Natural killer cell (primary cell): Measurements from ENCODE around the gene AUTS2. TPM values are rescaled to one million over a fixed set of nuclear protein-coding genes. Genes with fewer than 3 reads are reported as not detected.

Experiments used
- ATAC-seq, 3 donors: fragments of 150-1000 bp in 2 of 3; fragments of 200-7000 bp in 1 of 3; cut with Tn5 transposase; 1 replicate in 1 of 3; 2 replicates in 2 of 3; pipeline ENCODE4 v1.10.0; 2021; ENCODE audit warnings: mild to moderate bottlenecking in 2 of 3, moderate library complexity in 2 of 3
- DNase-seq, 2 donors: peaks; one replicate each; pipeline versions ENCODE4 v3.0.0 to v3.0.0-alpha.2; 2013 to 2021; ENCODE audit warnings: mixed read lengths in 1 of 2
- H3K27ac ChIP-seq: one replicate; pipeline ENCODE4 v1.5.1; 2013; ENCODE audit warnings: mild to moderate bottlenecking, low read length
- H3K27me3 ChIP-seq: one replicate; pipeline ENCODE4 v1.6.1; 2013; ENCODE audit warnings: low read length; ENCODE audit not compliant: control insufficient read depth, insufficient read depth
- H3K36me3 ChIP-seq: one replicate; pipeline ENCODE4 v1.6.1; 2013; ENCODE audit warnings: low read length; ENCODE audit not compliant: control insufficient read depth, insufficient read depth
- H3K4me1 ChIP-seq: one replicate; pipeline ENCODE4 v1.6.1; 2013; ENCODE audit warnings: low read length; ENCODE audit not compliant: control insufficient read depth, insufficient read depth
- H3K4me3 ChIP-seq: one replicate; pipeline ENCODE4 v1.5.1; 2013; ENCODE audit warnings: low read length
- H3K9me3 ChIP-seq: one replicate; pipeline ENCODE4 v1.6.1; 2013; ENCODE audit warnings: low read length; ENCODE audit not compliant: control insufficient read depth, insufficient read depth
- H3K27ac Mint-ChIP-seq, 2 donors: one replicate each; pipeline ENCODE4 v1.8.0; 2022; ENCODE audit warnings: mild to moderate bottlenecking in 2 of 2, mixed read lengths in 2 of 2, moderate library complexity in 1 of 2
- H3K27me3 Mint-ChIP-seq, 2 donors: one replicate each; pipeline ENCODE4 v1.8.0; 2022; ENCODE audit warnings: low read depth in 2 of 2, mixed read lengths in 2 of 2
- H3K36me3 Mint-ChIP-seq: one replicate; pipeline ENCODE4 v1.8.0; 2022; ENCODE audit warnings: mixed read lengths
- H3K4me1 Mint-ChIP-seq, 2 donors: one replicate each; pipeline ENCODE4 v1.8.0; 2022; ENCODE audit warnings: mixed read lengths in 2 of 2
- H3K4me3 Mint-ChIP-seq: one replicate; pipeline ENCODE4 v1.8.0; 2022; ENCODE audit warnings: mild to moderate bottlenecking, moderate library complexity, mixed read lengths
- H3K9me3 Mint-ChIP-seq, 2 donors: one replicate each; pipeline ENCODE4 v1.8.0; 2022; ENCODE audit warnings: mixed read lengths in 2 of 2
- CTCF ChIP-seq: fragments of 200-600 bp; IDR thresholded peaks from one replicate; pipeline ENCODE4 v1.8.0; 2022; ENCODE audit warnings: antibody characterized with exemption
- WGBS: methylation state at CpG from one replicate; pipeline ENCODE4 v1.1.7; 2013; ENCODE audit warnings: missing lambda C conversion rate; ENCODE audit not compliant: insufficient coverage; 5-methylcytosine and 5-hydroxymethylcytosine counted together
- intact Hi-C: fragments of 100-400 bp; cut with micrococcal nuclease; formaldehyde crosslinking; loops from one replicate; pipeline ENCODE4 v1.14.2; 2022
- total RNA-seq, 4 donors: library from RNA; stranded (reverse); fragments of 120-200 nt in 1 of 4; gene quantifications; one replicate each; pipeline versions ENCODE4 v1.2.3 to v1.2.4, GENCODE V29; 2013 to 2022

AUTS2 gene
- total RNA-seq, 3 donors from 2014 or later (not counting 1 experiment from before 2014, with no cell fraction given), result 147 to 197 (median 155) TPM

GRCh38 chr7:70527520-70528115 lies 929.3 kb downstream of the AUTS2 start:
- Histone ChIP-seq H3K36me3 (no peaks in the 10 kb centered on the region), H3K4me3 (no peak overlapping the region), H3K4me1 (no peaks in the 10 kb centered on the region), H3K27me3 (no peaks in the 10 kb centered on the region), H3K27ac (no peak overlapping the region), H3K9me3 (no peaks in the 10 kb centered on the region)
- TF ChIP-seq CTCF, result no peak
- no peaks in the 10 kb centered on the region for H3K9me3 Mint-ChIP-seq
- ATAC-seq (no peak), DNase-seq (no peak)
- no peak overlapping the region for H3K27ac Mint-ChIP-seq
- intact Hi-C loops, result no loop called here
- no peaks in the 10 kb centered on the region for H3K36me3 Mint-ChIP-seq
- H3K4me1 Mint-ChIP-seq, result no peaks in the 10 kb centered on the region
- 8% methylated on average over 1 of the region's 3 CpGs for WGBS
- no peaks in the 10 kb centered on the region for H3K27me3 Mint-ChIP-seq
- no peak overlapping the region for H3K4me3 Mint-ChIP-seq

- H3K4me3 Mint-ChIP-seq, result no peak overlapping the region
- no peak overlapping the region for H3K27ac Mint-ChIP-seq
Observed at GRCh38 chr7:70529436-70529835, 931.2 kb downstream of the AUTS2 start.

GRCh38 chr7:70529914-70530585 lies 931.8 kb downstream of the AUTS2 start:
- no peak overlapping the region for H3K27ac Mint-ChIP-seq
- no peaks in the 10 kb centered on the region for H3K27me3 ChIP-seq
- H3K9me3 ChIP-seq, result no peaks in the 10 kb centered on the region
- intact Hi-C loops, result no loop called here
- no peaks in the 10 kb centered on the region for H3K36me3 ChIP-seq
- WGBS, result 93% methylated on average over 8 of the region's 8 CpGs
- H3K9me3 Mint-ChIP-seq, result no peaks in the 10 kb centered on the region
- H3K4me3 ChIP-seq, result no peak overlapping the region
- no peaks in the 10 kb centered on the region for H3K4me1 Mint-ChIP-seq
- no peak for ATAC-seq
- H3K4me3 Mint-ChIP-seq, result no peak overlapping the region
- no peak for DNase-seq
- no peaks in the 10 kb centered on the region for H3K4me1 ChIP-seq
- no peak for TF ChIP-seq CTCF
- no peaks in the 10 kb centered on the region for H3K27me3 Mint-ChIP-seq
- H3K27ac ChIP-seq, result no peak overlapping the region
- no peaks in the 10 kb centered on the region for H3K36me3 Mint-ChIP-seq

More at GRCh38 chr7:70529436-70529835, 931.2 kb downstream of the AUTS2 start:
- H3K9me3 ChIP-seq, result no peaks in the 10 kb centered on the region
- Mint-ChIP-seq H3K27me3 (no peaks in the 10 kb centered on the region), H3K36me3 (no peaks in the 10 kb centered on the region), H3K9me3 (no peaks in the 10 kb centered on the region), H3K4me1 (no peaks in the 10 kb centered on the region)
- no peaks in the 10 kb centered on the region for H3K36me3 ChIP-seq
- intact Hi-C loops, result no loop called here
- no peak for TF ChIP-seq CTCF
- DNase-seq (no peak), ATAC-seq (no peak)
- H3K27ac ChIP-seq, result no peak overlapping the region
- WGBS, result 89% methylated on average over 5 of the region's 5 CpGs
- H3K4me3 ChIP-seq, result no peak overlapping the region
- no peaks in the 10 kb centered on the region for H3K4me1 ChIP-seq
- no peaks in the 10 kb centered on the region for H3K27me3 ChIP-seq
